A673 (cell line): ENCODE data around the gene ARL10. TPM values are rescaled to one million over a fixed set of nuclear protein-coding genes. Genes with fewer than 3 reads are reported as not detected.

Source experiments
- BruUV-seq: library from RNA; stranded (reverse); fragments of 400-500 nt; replicated peaks from 2 replicates; lab custom pipeline; 2021; lab: Mats Ljungman, UMichigan
- CTCF ChIA-PET: fragments of 300-600 bp; sonication (Branson Sonifier 250); formaldehyde crosslinking; loops from one replicate; lab custom pipeline; 2022; ENCODE audit warnings: antibody characterized with exemption; lab: Charles Lee
- POLR2A ChIA-PET: fragments of 300-600 bp; sonication (Branson Sonifier 250); formaldehyde crosslinking; loops from one replicate; lab custom pipeline; 2022; ENCODE audit warnings: antibody characterized with exemption; ENCODE audit not compliant: low non-redundant PET; lab: Charles Lee
- DNase-seq: peaks from one replicate; pipeline ENCODE4 v3.0.0-alpha.2; 2015; ENCODE audit warnings: low spot score
- H3K27ac ChIP-seq: fragments of 200-600 bp; sonication (generic); 2 replicates; pipeline ENCODE4 v1.5.1; 2016; ENCODE audit warnings: mixed run types, low read depth, mild to moderate bottlenecking, mixed read lengths, antibody characterized with exemption, low read length; ENCODE audit not compliant: poor library complexity, severe bottlenecking
- H3K27me3 ChIP-seq: fragments of 200-600 bp; sonication (generic); replicated peaks from 2 replicates; pipeline ENCODE4 v1.6.1; 2017; ENCODE audit warnings: mixed run types, low read depth, mild to moderate bottlenecking, mixed read lengths, antibody characterized with exemption, low read length; ENCODE audit not compliant: insufficient read depth, poor library complexity
- H3K36me3 ChIP-seq: fragments of 200-600 bp; sonication (generic); 2 replicates; pipeline ENCODE4 v1.6.1; 2016; ENCODE audit warnings: mixed run types, mild to moderate bottlenecking, mixed read lengths, antibody characterized with exemption, low read length; ENCODE audit not compliant: insufficient read depth, poor library complexity, severe bottlenecking
- H3K4me1 ChIP-seq: fragments of 200-600 bp; sonication (generic); 2 replicates; pipeline ENCODE4 v1.6.1; 2017; ENCODE audit warnings: mixed run types, mild to moderate bottlenecking, mixed read lengths, antibody characterized with exemption, low read length; ENCODE audit not compliant: insufficient read depth, poor library complexity, severe bottlenecking
- H3K4me3 ChIP-seq: fragments of 200-600 bp; sonication (generic); 2 replicates; pipeline ENCODE4 v1.5.1; 2016; ENCODE audit warnings: low read depth, mixed run types, mild to moderate bottlenecking, mixed read lengths, low read length; ENCODE audit not compliant: poor library complexity, severe bottlenecking
- H3K9me3 ChIP-seq: fragments of 200-600 bp; sonication (generic); 2 replicates; pipeline ENCODE4 v1.6.1; 2016; ENCODE audit warnings: mixed run types, low read depth, mild to moderate bottlenecking, mixed read lengths, antibody characterized with exemption, low read length; ENCODE audit not compliant: poor library complexity, severe bottlenecking
- EZH2 ChIP-seq: fragments of 200-600 bp; sonication (generic); IDR thresholded peaks from 2 replicates; pipeline ENCODE4 v1.6.1; 2017; ENCODE audit warnings: borderline replicate concordance, low read depth, mild to moderate bottlenecking, mixed read lengths, antibody characterized with exemption, low read length; ENCODE audit not compliant: poor library complexity, severe bottlenecking
- intact Hi-C: fragments of 100-400 bp; cut with micrococcal nuclease; formaldehyde crosslinking; loops from one replicate; pipeline ENCODE4 v1.10.0; 2022; ENCODE audit not compliant: unreplicated experiment
- total RNA-seq: library from RNA; stranded (reverse); gene quantifications from 2 replicates; pipeline ENCODE4 v1.2.3, GENCODE V29; 2021
- TF ChIP-seq, protein P1 (sequence below): fragments of 300-800, 200-600 bp; sonication (generic); conservative IDR thresholded peaks from 2 replicates; pipeline ENCODE4 v1.5.1; 2017; ENCODE audit warnings: low read depth, mild to moderate bottlenecking, antibody characterized with exemption, low read length, moderate library complexity, mixed read lengths

ARL10 gene
- total RNA-seq, 1 experiment from 2014 or later, result 13.6 TPM

DNA sequence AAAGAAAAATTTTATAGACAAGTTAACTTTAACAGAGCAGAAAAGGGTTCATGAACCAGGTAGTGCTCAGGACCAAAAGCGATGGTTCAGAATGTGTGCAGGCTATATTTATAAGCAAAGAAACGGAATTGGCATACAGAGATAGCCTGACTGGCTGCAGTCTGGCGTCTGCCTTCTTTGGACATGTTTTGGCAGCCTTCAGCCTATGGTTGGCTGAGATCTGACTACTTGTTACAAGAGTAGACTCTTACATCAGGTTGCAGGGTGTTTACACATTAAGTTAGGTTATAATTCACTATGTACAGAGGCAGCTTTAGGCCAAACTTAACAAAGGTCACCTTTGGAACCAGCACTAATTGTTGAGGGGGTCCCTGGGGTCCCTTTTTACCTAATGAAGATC, 16.1 kb downstream of the ARL10 start:
- intact Hi-C loops, result no loop called here
- no peaks in the 10 kb centered on the region for H3K9me3 ChIP-seq
- no peak for TF ChIP-seq EZH2
- TF ChIP-seq, protein P1, sequence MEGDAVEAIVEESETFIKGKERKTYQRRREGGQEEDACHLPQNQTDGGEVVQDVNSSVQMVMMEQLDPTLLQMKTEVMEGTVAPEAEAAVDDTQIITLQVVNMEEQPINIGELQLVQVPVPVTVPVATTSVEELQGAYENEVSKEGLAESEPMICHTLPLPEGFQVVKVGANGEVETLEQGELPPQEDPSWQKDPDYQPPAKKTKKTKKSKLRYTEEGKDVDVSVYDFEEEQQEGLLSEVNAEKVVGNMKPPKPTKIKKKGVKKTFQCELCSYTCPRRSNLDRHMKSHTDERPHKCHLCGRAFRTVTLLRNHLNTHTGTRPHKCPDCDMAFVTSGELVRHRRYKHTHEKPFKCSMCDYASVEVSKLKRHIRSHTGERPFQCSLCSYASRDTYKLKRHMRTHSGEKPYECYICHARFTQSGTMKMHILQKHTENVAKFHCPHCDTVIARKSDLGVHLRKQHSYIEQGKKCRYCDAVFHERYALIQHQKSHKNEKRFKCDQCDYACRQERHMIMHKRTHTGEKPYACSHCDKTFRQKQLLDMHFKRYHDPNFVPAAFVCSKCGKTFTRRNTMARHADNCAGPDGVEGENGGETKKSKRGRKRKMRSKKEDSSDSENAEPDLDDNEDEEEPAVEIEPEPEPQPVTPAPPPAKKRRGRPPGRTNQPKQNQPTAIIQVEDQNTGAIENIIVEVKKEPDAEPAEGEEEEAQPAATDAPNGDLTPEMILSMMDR, result no peak
- BruUV-seq, result no TSS peak
- no peak overlapping the region for H3K4me3 ChIP-seq
- no peak overlapping the region for H3K27ac ChIP-seq
- ChIA-PET CTCF (no interaction called here), POLR2A (no interaction called here)
- H3K36me3 ChIP-seq, result peaks cover 40% of the 10 kb centered on the region
- DNase-seq, result no peak
- no peaks in the 10 kb centered on the region for H3K27me3 ChIP-seq
- no peaks in the 10 kb centered on the region for H3K4me1 ChIP-seq

DNA sequence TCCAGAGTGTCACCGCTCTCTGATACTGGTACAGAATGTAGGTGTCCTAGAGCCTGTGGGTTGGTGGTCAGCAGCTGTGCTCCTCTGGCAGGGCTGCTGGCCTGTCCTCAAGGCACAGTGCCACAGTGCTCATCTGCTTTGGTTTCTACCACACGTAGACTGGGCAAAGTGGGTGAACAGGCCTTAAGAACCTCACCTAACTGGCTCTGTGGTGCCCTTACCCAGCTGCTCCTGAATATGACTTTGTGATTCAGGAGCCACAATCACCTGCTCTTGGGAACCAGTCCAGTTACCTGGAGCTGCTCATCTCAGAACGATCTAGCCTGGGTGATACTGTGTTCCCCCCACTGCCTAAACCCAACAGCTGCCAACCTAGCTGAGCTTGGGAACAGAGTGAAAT, 16.7 kb downstream of the ARL10 start:
- Histone ChIP-seq H3K4me3 (no peak overlapping the region), H3K9me3 (no peaks in the 10 kb centered on the region), H3K36me3 (peaks cover 44% of the 10 kb centered on the region), H3K27ac (no peak overlapping the region), H3K4me1 (peaks cover 5% of the 10 kb centered on the region), H3K27me3 (no peaks in the 10 kb centered on the region)
- POLR2A ChIA-PET, result no interaction called here
- CTCF ChIA-PET, result no interaction called here
- TF ChIP-seq EZH2, result no peak
- TF ChIP-seq, protein P1, result no peak
- BruUV-seq, result no TSS peak
- intact Hi-C loops, result no loop called here
- DNase-seq, result no peak

GRCh38 chr5:176382721-176383120, 17.4 kb downstream of the ARL10 start:
- BruUV-seq, result no TSS peak
- ChIA-PET CTCF (no interaction called here), POLR2A (no interaction called here)
- no peak for TF ChIP-seq EZH2
- TF ChIP-seq, protein P1, result no peak
- H3K4me1 ChIP-seq, result peaks cover 10% of the 10 kb centered on the region
- H3K27ac ChIP-seq, result no peak overlapping the region
- no peak for DNase-seq
- intact Hi-C loops, result no loop called here
- H3K27me3 ChIP-seq, result no peaks in the 10 kb centered on the region
- peaks cover 44% of the 10 kb centered on the region for H3K36me3 ChIP-seq
- no peaks in the 10 kb centered on the region for H3K9me3 ChIP-seq
- no peak overlapping the region for H3K4me3 ChIP-seq
